HG02970 (cell line): ENCODE measurements around the gene RPS6KL1.

ENCODE experiments used
- ATAC-seq: cut with Tn5 transposase; IDR thresholded peaks from one replicate; pipeline ENCODE4 v1.9.1; 2021; ENCODE audit warnings: mild to moderate bottlenecking, moderate library complexity, moderate number of reproducible peaks; ENCODE audit not compliant: unreplicated experiment, low FRiP score

RPS6KL1 gene

DNA sequence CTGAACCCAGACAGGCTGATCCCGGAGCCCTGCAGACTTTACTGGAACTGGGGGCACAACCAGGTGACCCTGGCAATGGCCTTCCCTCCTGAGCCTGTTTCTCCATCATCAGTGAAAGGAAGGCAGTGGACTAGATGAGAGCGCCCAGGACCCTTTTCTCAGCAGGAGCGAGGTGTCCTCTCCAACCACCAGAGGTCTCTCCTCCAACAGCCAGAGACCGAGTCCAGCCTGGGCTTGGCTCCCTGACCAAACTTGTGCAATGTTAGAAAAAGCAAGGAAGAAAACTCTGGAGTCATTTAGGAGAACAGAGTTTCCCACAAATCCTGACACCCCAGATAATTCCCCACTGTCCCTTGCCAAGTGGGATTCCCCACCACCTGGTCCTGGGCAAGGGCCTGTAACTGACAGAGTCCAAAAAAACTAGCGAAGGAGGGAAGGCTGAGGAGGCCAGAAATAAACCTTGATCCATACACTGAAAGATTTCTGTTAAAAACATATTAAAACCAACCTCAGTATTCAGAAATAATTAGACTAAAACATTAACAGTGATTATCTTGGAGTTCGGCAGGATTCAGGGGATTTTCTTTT, 9.0 kb downstream of the RPS6KL1 start:
- no peak for ATAC-seq

DNA sequence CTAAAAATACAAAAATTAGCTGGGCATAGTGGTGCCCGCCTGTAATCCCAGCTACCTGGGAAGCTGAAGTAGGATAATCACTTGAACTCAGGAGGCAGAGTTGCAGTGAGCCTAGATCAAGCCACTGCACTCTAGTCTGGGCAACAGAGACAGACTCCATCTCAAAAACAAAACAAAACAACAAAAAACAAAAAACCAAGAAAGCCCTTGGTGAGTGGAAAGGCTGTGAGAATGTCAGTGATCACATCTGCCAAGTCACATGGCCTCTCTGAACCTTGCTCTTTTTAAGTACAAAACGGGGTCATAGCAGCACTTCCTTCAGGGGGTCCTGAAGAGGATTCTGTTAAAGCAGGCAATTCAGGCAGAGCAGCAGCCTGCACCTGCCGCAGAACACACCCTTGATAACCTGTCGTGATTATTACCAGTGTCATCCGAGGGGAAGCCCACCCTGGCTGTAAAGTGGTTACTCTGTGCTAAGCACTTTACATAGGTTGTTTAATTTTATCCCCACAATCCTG, 9.6 kb downstream of the RPS6KL1 start:
- no peak for ATAC-seq

DNA sequence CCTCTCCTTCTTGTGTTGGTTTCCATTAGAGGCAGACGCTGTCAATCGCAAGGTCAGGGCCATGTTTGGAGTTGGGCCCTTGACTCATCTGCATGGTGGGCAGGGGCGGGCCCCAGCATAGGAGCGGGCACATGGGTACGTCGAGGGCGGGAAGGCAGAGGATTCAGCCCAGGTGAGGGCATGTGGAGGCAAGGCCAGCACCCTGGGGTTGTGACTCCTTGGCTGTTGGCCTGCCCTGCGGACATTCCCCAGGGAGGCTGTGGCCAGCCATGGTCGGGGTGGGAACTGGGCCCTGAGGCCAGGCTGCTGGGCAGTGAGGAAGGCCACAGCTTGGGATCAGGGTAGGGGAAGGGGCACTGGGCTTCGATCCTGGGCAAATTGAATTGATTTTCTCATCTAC, 10.3 kb downstream of the RPS6KL1 start:
- ATAC-seq, result no peak

DNA sequence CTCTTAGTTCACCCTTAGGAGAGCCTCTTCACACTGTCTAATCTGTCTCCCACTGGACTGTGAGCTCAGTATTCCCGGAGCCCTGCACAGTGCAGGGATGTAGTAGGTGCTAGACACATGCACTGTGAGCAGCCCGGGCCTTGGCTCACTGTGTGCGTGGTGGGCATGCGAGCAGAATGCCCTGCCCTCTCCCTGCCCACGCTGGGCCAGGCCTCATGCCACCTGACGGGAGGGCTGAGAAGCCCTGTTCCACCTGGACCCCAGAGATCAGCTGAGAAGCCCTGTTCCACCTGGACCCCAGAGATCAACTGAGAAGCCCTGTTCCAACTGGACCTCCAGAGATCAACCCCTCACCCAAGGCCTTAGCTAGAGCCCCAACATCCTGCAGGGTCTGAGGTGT, 10.9 kb downstream of the RPS6KL1 start:
- no peak for ATAC-seq

DNA sequence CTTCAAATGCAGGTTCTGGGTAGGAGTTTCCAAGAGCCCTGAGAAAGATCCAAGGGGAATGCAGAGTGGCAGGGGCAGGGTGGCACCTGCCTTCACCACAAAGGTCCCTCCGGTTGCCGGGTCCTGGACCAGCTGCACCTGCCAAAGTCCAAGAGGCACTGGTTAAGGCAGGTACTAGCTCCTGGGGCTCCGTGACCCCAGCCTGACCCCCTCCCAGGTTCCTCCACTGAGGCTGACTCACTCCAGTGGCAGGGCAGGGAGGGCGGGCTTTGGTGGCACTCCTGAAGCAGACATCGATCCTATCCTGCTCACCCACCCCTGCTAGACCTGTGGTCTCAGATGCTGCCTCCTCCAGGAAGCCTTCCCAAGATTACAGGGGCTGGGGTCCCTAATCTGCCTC, 11.4 kb downstream of the RPS6KL1 start:
- no peak for ATAC-seq

DNA sequence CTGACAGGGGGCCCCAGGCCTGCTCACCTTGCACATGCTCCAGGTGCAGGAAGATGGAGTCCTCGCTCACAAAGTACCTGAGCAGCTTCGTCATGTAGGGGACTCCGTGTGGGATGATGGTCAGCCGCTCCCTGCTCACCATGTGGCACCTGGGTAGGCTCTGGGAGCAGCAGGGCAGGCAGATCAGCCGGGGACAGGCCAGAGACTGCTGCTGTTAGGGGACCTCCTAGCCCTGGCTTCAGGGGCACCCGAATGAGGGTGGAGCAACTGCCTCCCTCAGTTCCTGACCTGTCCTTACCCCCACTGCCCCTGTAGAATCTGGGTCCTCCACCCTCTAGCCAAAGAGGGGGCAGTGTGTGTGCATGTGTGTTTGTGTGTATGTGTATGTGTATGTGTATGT, 11.8 kb downstream of the RPS6KL1 start:
- no peak for ATAC-seq

DNA sequence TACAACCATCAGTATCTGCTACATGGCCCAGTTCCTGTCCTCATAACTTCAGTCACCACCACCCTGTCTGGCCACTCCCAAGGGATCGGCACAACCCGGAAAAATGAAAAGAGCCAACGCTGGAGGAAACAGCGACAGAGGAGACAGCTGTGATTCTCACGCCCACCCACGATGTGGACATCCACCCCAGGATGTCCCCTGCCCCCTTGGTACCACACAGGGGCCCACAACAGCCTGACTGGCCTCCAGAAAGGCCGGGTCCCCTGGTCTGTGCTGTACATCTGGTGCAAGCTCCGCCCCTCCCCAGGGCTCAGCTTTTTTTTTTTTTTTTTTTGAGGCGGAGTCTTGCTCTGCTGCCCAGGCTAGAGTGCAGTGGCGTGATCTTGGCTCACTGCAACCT, 12.5 kb downstream of the RPS6KL1 start:
- no peak for ATAC-seq

DNA sequence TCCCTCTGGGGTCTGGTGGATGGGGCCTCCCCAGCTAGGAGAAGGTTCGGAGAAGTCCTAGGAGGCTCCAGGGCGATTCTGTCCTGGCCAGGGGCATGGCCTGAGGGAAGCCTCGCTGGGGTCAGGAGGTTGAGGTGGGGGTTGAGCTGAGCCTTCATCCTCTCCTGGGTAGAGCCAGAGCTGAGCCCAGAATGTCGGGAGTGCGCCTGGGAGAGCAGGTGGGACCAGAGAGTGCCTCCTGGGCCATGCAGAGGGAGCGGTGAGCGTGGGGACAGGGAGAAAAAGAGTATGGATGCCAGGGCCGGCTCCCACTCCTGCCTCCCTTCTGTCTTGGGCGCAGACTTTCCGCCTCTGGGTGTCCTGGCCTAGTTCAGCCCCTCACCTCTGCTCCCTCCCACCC, 13.1 kb downstream of the RPS6KL1 start:
- no peak for ATAC-seq

DNA sequence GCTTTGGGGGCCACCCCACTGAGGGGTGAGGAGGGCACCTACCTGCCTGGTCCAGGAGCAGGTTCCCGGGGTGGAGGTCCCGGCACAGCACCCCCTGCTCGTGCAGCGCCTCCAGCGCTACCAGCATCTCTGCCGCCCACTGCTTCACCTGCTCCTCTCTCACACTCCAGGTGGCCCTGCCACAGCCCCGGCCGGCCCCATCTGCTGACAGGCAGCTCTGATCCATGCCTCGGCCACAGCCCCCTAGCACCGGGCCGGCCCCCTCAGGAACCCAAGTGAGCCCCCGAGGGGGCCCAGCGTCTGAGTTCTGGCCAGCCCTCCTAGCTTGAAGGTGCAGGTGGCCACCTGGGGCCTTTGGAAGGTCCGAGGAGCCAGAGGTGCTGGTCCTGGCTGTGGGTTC, 13.6 kb downstream of the RPS6KL1 start:
- ATAC-seq, result no peak

DNA sequence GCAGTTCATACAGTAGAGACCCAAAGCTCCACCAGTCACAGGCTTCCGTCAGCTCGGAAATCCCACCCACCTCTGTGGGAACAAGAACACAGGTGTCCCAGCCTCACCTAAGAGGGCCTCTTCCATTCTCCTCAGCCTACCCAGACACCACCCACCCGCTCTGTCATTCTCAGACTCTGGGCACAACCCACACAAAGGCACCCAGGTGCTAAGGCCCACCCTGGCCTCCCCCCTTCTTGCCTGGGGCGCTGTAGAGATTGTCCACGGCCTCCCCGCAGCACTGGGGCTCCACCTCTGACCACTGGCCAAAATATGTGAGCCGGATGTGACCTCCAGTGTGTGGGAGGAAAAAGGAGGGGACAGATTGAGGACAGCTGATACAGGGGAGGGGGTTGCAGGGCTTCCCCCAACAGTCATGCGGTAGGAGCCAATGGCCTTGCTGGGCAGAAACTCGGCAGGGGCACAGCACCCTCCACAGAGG, 14.2 kb downstream of the RPS6KL1 start:
- no peak for ATAC-seq

DNA sequence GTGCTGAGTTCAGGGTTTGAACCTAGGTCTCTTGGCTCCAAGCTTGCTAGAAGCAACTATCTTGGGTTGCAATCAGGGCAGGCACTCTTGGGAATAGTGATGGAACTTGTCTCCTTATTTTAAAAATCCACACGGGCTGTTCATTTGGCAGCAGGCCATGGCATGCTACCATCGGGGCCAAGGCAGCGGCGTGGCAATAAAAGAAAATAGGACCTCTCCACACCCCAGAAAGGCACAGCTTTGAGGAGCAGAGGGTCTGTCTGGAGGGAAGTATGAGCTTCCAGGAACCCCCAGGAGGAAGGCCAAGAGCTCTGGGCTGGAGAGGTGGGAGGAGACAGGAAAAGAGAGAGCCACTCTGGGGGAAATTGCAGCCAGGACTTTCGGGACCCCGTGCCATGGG, 15.3 kb downstream of the RPS6KL1 start:
- ATAC-seq, result no peak

DNA sequence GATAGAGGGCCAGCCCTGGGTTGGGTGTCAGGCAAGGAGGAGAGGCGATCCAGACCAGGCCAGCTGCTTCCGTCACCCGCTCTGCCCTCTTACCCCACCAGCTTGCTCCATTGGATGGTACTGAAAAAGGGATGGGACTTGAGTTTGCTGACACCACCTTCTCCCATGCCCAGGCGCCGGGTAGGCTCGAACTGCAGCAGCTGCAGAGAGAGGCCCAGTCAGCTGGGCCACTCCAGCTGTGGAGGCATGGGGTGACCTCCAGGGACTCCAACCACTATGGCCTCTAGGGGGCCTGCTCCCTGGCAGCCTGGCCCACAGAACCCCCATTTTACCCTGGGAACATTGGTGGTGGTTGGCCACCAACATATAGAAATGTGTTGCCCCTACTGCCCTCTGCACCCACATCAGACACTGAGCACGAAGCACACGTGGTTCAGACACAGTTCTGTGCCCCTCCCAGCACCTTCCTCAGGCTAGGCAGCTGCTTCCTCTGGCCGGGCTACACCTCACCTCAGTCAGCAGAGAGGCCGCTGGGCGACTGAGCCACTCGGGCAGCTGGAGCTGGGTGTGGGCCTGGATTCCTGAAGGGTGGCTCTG, 16.0 kb downstream of the RPS6KL1 start:
- no peak for ATAC-seq

DNA sequence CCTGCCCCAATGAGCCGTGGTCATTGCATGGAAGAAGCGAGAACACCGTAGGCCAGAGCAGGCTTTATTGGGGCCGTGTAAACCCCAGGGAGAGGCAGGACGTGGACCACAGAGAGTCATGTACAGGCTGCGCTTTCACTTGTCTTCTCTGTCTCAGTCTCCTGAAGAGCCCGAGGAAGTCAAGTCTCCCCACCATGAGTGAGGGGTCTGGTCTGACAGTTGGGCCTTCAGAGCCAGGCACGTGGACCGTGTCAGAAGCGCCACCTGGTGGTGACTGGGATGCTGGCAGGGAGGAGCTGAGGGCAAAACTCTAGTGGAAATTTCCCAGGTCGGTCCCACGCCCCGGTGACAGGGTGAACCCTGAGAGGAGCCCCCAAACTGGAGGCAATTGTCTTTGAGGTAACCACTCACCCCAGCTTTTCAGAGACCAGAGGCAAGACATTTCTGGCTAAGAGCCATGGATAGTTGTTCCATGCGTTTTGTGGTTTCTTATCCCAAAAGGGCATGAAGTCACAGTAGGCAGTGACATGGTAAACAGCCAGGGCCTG, 17.4 kb downstream of the RPS6KL1 start:
- no peak for ATAC-seq

DNA sequence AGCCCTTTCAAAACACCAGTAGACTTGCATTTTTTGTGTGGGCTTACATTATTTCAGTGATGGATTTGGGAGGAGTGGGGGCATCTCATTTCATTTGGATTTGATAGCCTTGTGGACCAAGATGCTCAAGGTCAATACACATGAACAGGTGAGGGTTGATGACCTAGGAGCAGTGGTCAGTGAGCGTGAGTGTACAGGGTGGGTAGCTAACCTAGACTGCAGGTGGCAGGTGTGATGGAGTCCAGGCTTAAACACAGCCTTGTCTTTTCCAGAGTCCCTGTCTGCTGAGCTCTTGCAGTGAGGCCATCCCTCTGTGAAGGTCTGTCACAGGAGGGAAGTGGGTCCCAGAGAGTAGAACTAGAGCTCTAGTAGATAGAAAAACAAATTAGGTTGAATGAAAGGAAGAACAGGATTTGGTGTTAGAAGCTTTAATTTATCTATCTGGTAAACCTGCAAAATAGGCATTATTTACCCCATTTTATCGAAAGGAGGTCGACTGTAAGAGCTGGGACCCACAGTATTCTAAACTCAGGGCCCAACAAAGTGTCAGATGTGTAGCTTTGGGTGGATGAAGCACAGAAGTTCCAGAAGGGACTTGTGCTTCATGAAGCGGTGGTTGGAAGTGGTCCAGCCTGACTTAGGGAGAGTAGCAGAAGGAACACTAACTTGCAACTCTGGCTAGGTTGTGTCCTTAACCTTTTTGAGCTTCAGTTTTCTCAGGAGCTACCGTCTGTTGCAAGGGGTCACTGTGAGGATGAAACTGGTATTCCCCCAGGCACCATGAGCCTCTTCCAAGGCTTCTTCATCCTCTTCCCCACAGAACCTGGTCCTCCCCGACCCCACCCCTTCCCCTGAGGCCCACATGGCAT, 18.2 kb downstream of the RPS6KL1 start:
- ATAC-seq, result no peak

DNA sequence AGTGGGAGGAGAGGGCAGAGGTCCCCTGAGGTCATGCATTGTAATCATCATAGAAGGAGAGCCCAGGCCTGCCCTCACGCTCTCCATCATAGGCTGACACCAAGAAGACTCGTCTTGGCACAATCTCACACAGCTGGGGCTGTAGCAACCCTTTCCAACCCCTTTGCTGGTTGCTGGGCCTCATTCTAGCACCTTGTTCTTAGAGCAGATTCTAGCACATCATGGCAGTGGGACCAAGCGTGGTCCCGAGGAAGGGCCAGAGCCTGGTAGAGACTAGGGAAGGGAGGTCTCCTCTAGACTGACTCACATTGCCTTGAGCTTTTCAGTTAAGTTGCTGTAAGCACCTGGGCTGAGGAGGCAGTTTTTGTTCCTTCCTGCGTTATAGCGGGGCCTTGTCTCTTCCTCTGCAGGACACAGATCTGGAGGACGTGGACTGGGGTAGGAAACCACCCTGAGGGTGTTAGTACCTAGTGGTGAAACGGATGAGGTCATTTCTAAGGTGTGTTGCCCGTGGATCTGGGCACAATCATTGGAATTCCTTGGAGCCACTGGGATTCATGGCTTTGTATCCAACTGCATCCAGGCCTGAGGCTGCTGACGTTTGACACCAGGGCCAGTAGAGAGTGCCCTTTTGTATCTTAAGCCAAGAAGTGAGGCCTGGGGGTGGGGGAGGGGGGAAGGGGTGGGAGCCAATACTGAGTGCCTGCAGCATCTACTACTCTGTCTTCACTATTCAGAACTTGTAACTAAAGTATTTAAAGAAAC, 19.9 kb downstream of the RPS6KL1 start:
- no peak for ATAC-seq

DNA sequence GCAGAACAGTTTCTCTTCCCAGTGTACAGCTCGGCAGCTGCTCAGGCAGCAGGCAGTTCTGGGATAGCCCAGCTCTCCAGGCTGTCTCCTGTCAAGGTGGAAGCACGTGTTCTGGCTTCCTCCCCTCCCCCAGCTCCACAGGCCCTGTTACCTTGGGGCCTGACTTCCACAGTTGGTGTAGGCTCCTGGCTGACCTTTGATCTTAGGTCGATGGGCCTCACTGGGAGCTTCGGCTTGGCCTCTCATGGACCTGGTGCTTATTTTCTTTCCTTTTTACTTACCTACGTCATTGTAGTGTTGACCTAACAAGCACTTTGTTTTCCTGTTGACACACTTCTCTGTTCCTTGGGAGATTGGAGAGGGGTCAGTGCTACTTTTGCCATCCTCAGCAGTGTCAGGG, 24.4 kb downstream of the RPS6KL1 start:
- no peak for ATAC-seq

DNA sequence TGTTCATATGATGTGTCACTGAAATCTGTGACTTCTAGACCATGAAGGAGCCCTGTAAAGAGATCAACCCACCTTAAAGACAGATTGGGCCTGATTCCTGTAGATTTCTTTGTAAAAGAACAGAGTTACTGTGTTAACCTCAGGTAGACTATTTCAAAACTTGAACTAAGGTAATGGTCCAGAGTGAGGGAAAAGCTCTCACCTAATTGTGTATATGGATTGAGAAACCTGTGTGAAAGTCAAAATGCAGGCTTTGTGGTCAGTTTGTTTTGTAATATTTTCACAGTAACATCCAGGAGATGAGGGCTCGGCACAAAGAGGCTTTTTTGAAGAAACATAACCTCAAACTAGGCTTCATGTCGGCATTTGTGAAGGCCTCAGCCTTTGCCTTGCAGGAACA, 25.0 kb downstream of the RPS6KL1 start:
- ATAC-seq, result no peak

DNA sequence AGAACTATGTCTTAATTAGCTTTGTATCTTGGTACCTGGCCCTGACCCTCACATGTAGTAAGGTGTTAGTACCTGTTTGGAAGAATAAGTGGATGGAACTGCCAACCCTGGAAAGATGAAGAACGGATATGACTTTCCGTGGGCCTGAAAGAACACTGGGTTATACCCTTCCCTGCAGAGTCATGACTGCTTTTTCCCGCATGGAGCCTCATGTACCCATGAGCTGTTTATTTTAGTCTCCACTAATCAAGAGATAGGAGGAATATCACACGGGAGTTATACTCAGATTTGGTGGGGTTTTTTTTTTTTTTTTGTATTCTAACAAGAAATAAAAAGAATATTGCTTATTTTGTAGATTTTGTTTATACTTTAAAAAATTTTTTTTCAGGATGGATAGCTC, 25.4 kb downstream of the RPS6KL1 start:
- ATAC-seq, result no peak

DNA sequence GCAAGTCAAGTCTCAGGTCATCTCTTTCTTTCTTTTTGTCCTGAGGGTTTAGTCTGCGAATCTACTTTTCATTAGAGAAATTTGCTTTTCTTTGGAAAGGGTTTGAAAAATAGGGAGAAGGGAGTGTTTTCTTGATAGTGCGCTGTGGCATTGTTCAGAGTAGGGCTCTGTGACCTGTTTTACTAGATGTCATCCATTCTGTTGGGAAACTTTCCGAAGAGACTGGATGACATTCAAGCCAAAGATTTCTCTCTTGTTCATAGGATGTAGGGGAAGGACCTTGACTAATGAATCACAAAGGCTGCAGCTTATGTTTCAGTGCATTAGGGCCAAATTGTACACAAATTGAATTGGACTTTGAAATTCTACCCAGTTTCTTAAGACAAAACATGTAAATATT, 26.7 kb downstream of the RPS6KL1 start:
- ATAC-seq, result no peak

DNA sequence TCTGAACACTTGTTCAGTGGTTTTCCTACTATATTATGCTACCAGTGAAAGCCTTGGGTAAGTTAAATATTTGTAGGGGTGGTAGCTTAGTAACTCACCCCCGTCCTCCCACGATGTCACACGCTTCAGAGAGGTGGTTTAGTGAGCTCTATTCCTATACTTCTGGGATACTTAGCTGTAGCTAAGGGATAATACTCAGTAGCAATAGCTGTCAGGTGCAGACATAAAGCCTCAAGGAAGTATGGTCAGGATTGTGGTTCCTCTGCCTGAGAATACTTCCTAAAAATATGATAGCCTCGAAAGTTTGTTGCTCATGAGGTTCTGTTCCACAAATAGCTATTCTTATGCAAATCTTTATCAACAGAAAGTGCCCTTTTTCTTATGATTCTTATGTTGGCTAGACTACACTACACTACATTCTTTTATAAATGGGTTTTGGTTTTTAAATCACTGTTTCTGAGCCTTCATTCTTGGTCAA, 29.4 kb downstream of the RPS6KL1 start:
- no peak for ATAC-seq
